GM19455 (cell line): ENCODE measurements around the gene PRAMEF13.
"Not testable (repeated sequence)": the region's sequence is repeated elsewhere in the genome, so short reads cannot be mapped to it uniquely, and the experiment has no call there.

Experiments
- ATAC-seq: cut with Tn5 transposase; IDR thresholded peaks from one replicate; pipeline ENCODE4 v1.9.1; 2021; ENCODE audit not compliant: unreplicated experiment

The PRAMEF13 gene

GRCh38 chr1:13208712-13209111, 7.5 kb upstream of the PRAMEF13 start:
- not testable (repeated sequence) for ATAC-seq

DNA sequence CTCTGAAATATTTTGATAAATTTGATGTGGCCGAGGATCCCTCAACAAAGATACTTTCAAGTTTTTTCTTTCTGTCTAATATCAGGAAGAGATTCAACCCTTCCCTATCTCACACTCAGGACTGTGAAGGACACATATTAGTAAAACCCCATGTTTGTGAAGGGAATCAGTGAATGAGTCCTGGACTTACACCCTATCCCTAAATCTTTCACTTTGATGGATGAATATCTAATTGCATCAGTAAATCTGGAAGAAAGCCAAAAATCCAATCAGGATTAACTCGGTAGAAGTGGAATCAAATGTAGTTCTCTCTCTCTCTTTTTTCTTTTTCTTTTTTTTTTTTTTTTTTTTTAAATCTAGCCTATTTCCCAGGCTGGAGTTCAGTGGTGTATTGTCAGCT, 29.7 kb downstream of the PRAMEF13 start, which contains the start of gene PRAMEF9:
Gene PRAMEF9 (plus strand): TSS at position 301 of the 400 bp plus-strand sequence. CDS start 3,433 bp downstream, outside the sequence.
- not testable (repeated sequence) for ATAC-seq

DNA sequence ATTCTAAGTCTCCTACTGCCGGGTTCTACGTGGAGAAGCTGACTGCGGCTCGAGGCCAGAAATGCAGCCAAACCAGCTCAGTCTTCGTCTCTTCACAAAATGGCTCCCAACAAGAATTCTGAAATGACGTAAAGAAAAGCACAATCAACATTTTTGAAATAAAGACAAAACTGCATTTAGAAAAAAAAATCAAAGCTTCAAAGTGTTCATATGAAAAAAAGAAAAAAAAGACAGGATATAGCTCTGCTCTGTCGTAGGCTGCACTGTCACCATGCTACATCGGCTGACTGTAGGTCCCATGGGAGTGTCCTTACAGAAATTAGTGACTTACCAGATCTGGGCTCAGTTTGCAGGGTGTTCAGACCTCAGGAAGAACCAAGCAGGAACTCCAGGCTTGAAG, 35.7 kb downstream of the PRAMEF13 start, which contains the start of gene HNRNPCL4:
Gene HNRNPCL4 (minus strand): TSS at position 101 of the 400 bp plus-strand sequence. CDS start 164 bp downstream, outside the sequence.
- ATAC-seq, result not testable (repeated sequence)

DNA sequence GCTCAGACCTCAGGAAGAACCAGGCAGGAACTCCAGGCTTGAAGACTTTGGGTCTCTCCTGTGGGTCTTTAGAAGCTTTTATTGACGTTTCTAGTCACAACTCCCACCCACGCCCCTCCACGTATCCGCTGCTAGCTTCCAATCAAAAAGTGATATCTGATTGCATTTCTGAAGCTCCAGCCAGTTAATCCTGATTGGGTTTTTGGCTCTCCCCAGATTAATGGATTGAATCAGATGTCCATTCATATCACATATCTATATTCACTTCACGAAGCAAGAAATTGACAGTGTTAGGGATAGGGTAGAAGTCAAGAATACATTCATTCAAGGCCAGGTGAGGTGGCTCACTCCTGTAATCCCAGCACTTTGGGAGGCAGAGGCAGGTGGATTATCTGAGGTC, 45.3 kb downstream of the PRAMEF13 start, which contains the start of gene PRAMEF26:
Gene PRAMEF26 (minus strand): TSS at position 101 of the 400 bp plus-strand sequence. CDS start 2,914 bp downstream, outside the sequence.
- not testable (repeated sequence) for ATAC-seq
